Body of pancreas (tissue), 4 donors: ENCODE data around the gene INPP5J.

Source experiments
- CTCF ChIP-seq, 7 experiments: fragments of 450-650 bp in 4 of 7; fragments of 200-600 bp in 3 of 7; sonication (generic) in 3 of 7; IDR thresholded peaks; one replicate each; pipeline ENCODE4 v1.5.1; 2016 to 2019; ENCODE audit warnings: antibody characterized with exemption in 7 of 7
- POLR2A ChIP-seq, 3 donors: fragments of 450-650 bp; IDR thresholded peaks; one replicate each; pipeline ENCODE4 v1.6.1; 2016; ENCODE audit warnings: antibody characterized with exemption in 3 of 3, mild to moderate bottlenecking in 2 of 3

- no peak for TF ChIP-seq CTCF (IDR thresholded peaks at IDR 0.05)
- no peak for TF ChIP-seq POLR2A (IDR thresholded peaks at IDR 0.05)
Measured at GRCh38 chr22:31139866-31140716, 17.3 kb downstream of the INPP5J start, which contains the start of gene PLA2G3.
